Neural progenitor cell (in vitro differentiated cells): ENCODE measurements around the gene ADRA1B.

Experiments used
- CTCF ChIP-seq: fragments of 200-600 bp; sonication (generic); IDR thresholded peaks from 2 replicates; pipeline ENCODE4 v1.5.1; 2017; ENCODE audit warnings: antibody characterized with exemption, mild to moderate bottlenecking
- EZH2 ChIP-seq: fragments of 200-600 bp; sonication (generic); IDR thresholded peaks from 2 replicates; pipeline ENCODE4 v1.6.1; 2017; ENCODE audit warnings: antibody characterized with exemption, mild to moderate bottlenecking, moderate library complexity
- EZH2phosphoT487 ChIP-seq: fragments of 200-600 bp; sonication (generic); IDR thresholded peaks from 2 replicates; pipeline ENCODE4 v1.6.1; 2017; ENCODE audit warnings: antibody characterized with exemption

DNA sequence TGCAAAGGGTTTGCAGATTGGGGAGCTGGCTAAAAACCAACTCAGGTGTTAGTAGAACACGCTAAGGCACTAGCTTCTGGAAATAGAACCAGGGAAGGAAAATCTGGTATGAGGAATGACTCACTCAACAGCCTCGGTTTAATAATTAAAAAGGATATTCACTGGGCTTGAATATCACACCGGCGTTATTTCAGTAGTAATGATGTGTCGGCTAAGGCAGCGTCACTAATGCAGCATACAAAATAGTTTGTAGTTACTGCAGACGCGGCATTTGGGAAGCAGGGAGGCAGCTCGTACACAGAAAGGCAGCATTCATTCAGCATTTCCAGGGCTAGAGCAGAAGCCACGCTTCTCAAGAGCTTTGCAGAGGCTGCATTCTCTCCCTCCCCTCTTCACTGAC is 1.7 kb downstream of the ADRA1B start:
- no peak for TF ChIP-seq CTCF
- no peak for TF ChIP-seq EZH2phosphoT487
- TF ChIP-seq EZH2, result no peak
